Measurements from ENCODE around the gene SEC24B.
A peak's percentile ranks its signal among the peaks of the same experiment; 100 is the strongest.
"Not testable (repeated sequence)": the region's sequence is repeated elsewhere in the genome, so short reads cannot be mapped to it uniquely, and the experiment has no call there.

SEC24B gene

DNA sequence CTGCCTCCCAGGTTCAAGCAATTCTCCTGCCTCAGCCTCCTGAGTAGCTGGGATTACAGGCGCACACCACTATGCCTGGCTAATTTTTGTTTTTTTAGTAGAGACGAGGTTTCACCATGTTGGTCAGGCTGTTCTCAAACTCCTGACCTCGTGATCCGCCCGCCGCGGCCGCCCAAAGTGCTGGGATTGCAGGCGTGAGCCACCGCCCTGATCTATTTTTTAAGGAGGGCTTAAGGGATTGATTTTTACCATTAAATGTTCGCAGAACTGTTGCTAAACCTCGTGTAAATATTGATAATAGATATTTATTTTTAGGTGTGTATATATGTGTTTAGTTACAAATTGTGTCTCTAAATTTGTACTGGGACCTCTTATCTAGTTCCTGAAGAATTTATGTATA lies 79.8 kb downstream of the SEC24B start:
- H3K27ac ChIP-seq (ENCODE audit: low read length); H3K4me1 ChIP-seq (ENCODE audit: insufficient read depth, low read length); H3K9me3 ChIP-seq (ENCODE audit: insufficient read depth, low read depth, low read length); H3K9ac ChIP-seq (ENCODE audit: low read depth, low read length); H3K4me3 ChIP-seq (ENCODE audit: low read length); H3K27me3 ChIP-seq (ENCODE audit: insufficient read depth, low read length): not testable (repeated sequence)
- H3K36me3 ChIP-seq (ENCODE audit: insufficient read depth, low read depth, low read length): peaks cover 58% of the 10 kb centered on the region

DNA sequence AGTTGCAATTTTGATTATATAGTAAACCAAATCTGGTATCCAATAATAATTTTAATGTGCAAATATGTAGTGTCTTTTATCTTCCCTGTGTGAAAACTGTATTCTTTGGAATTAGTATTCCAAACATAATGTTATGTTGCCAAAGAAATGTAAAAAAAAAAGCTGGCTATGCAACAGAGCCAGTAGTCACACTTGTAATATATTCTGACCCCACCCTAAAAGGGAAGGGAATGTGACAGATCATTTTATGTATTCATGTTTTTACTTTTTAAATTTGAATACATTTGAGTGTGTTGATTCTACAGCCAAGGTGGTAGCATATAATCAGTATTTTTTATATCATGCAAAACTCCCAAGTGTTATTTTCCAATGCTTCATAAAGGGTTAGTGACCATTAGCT lies 98.6 kb downstream of the SEC24B start:
- no peak overlapping the region for H3K9ac ChIP-seq (ENCODE audit: low read depth, low read length)
- no peak overlapping the region for H3K4me3 ChIP-seq (ENCODE audit: low read length)
- no peaks in the 10 kb centered on the region for H3K4me1 ChIP-seq (ENCODE audit: insufficient read depth, low read length)
- no peak overlapping the region for H3K27ac ChIP-seq (ENCODE audit: low read length)
- no peaks in the 10 kb centered on the region for H3K27me3 ChIP-seq (ENCODE audit: insufficient read depth, low read length)
- H3K36me3 ChIP-seq (ENCODE audit: insufficient read depth, low read depth, low read length): peaks cover 78% of the 10 kb centered on the region
- no peaks in the 10 kb centered on the region for H3K9me3 ChIP-seq (ENCODE audit: insufficient read depth, low read depth, low read length)

DNA sequence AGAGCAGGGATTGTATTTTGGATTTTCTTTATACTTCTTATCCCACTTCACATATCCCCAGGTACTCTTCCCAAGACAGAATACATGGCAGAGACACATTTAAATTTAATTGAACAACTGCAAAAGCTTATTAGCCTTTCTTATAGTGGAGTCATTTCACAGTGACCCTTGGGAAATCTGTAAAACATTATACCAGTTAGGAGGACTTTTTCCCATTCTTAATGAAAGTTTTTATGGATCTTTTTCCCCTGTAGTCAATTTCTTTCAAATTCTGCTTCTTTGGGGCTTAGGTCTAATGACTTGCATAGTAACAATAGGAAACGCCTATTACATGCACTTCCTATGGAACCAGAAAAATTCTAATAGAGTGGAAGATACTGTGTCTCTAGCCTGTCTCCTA lies 111.8 kb downstream of the SEC24B start:
- no peaks in the 10 kb centered on the region for H3K9me3 ChIP-seq (ENCODE audit: insufficient read depth, low read depth, low read length)
- no peaks in the 10 kb centered on the region for H3K4me1 ChIP-seq (ENCODE audit: insufficient read depth, low read length)
- H3K9ac ChIP-seq (ENCODE audit: low read depth, low read length): no peak overlapping the region
- H3K27ac ChIP-seq (ENCODE audit: low read length): no peak overlapping the region
- H3K4me3 ChIP-seq (ENCODE audit: low read length): no peak overlapping the region
- H3K36me3 ChIP-seq (ENCODE audit: insufficient read depth, low read depth, low read length): peaks cover 13% of the 10 kb centered on the region; the same call in 1 of the 2 replicates
- no peaks in the 10 kb centered on the region for H3K27me3 ChIP-seq (ENCODE audit: insufficient read depth, low read length)

GRCh38 chr4:109547394-109547793 lies 113.8 kb downstream of the SEC24B start:
- no peak overlapping the region for H3K4me3 ChIP-seq (ENCODE audit: low read length)
- H3K9me3 ChIP-seq (ENCODE audit: insufficient read depth, low read depth, low read length): no peaks in the 10 kb centered on the region
- no peaks in the 10 kb centered on the region for H3K27me3 ChIP-seq (ENCODE audit: insufficient read depth, low read length)
- H3K27ac ChIP-seq (ENCODE audit: low read length): no peak overlapping the region
- H3K4me1 ChIP-seq (ENCODE audit: insufficient read depth, low read length): no peaks in the 10 kb centered on the region
- H3K36me3 ChIP-seq (ENCODE audit: insufficient read depth, low read depth, low read length): 0 out of 2 replicates have a peak, but pooled peaks cover 6% of the 10 kb centered on the region
- no peak overlapping the region for H3K9ac ChIP-seq (ENCODE audit: low read depth, low read length)

GRCh38 chr4:109548655-109549054 lies 115.0 kb downstream of the SEC24B start:
- H3K27ac ChIP-seq (ENCODE audit: low read length): no peak overlapping the region

DNA sequence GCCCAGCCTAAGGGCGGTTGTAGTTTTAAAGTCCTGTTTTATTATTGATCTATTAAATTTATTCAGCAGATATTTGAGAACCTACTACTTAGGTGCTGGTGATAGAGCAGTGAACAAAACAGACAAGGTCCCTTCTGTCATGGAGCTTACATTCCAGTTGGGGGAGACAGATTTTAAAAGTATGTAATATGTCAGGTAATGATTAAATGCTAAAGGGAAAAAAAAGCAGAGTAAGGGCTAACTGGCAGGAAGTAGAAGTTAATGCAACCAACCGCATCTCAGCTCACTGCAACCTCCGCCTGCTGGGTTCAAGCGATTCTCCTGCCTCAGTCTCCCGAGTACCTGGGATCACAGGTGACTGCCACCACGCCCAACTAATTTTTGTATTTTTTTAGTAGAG lies 118.6 kb downstream of the SEC24B start:
- Histone ChIP-seq H3K27ac (ENCODE audit: low read length) (no peak overlapping the region), H3K4me1 (ENCODE audit: insufficient read depth, low read length) (no peaks in the 10 kb centered on the region; the same call in 1 of the 2 replicates), H3K27me3 (ENCODE audit: insufficient read depth, low read length) (no peaks in the 10 kb centered on the region), H3K9me3 (ENCODE audit: insufficient read depth, low read depth, low read length) (no peaks in the 10 kb centered on the region), H3K9ac (ENCODE audit: low read depth, low read length) (no peak overlapping the region), H3K36me3 (ENCODE audit: insufficient read depth, low read depth, low read length) (no peaks in the 10 kb centered on the region), H3K4me3 (ENCODE audit: low read length) (no peak overlapping the region)

More at GRCh38 chr4:109548655-109549054, 115.0 kb downstream of the SEC24B start:
- Histone ChIP-seq H3K4me1 (ENCODE audit: insufficient read depth, low read length) (no peaks in the 10 kb centered on the region; the same call in 1 of the 2 replicates), H3K27me3 (ENCODE audit: insufficient read depth, low read length) (no peaks in the 10 kb centered on the region), H3K36me3 (ENCODE audit: insufficient read depth, low read depth, low read length) (0 out of 2 replicates have a peak, but pooled peaks cover 6% of the 10 kb centered on the region), H3K4me3 (ENCODE audit: low read length) (no peak overlapping the region), H3K9me3 (ENCODE audit: insufficient read depth, low read depth, low read length) (no peaks in the 10 kb centered on the region), H3K9ac (ENCODE audit: low read depth, low read length) (no peak overlapping the region)

DNA sequence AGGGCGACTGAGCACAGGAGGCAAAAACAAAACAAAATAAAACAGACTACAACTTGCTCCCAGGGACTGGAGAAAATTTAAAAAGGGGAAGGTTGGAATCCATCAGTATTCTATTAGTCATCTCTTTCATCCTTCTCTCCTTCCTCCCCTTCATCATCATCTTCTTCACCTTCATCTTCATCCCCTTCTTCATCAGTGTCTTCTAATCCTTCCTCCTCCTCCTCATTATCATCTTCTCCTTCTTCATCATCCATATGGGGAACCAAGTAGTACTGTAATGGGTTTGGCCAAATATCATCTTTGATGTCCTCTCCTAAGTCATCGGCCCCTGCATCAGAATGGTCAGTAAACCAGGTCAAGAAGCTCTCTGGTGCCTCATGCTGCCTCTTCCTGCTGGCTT lies 119.5 kb downstream of the SEC24B start:
- no peaks in the 10 kb centered on the region for H3K9me3 ChIP-seq (ENCODE audit: insufficient read depth, low read depth, low read length)
- no peaks in the 10 kb centered on the region for H3K27me3 ChIP-seq (ENCODE audit: insufficient read depth, low read length)
- H3K9ac ChIP-seq (ENCODE audit: low read depth, low read length): no peak overlapping the region
- no peak overlapping the region for H3K27ac ChIP-seq (ENCODE audit: low read length)
- H3K4me1 ChIP-seq (ENCODE audit: insufficient read depth, low read length): no peaks in the 10 kb centered on the region; the same call in 1 of the 2 replicates
- H3K4me3 ChIP-seq (ENCODE audit: low read length): no peak overlapping the region
- no peaks in the 10 kb centered on the region for H3K36me3 ChIP-seq (ENCODE audit: insufficient read depth, low read depth, low read length)

DNA sequence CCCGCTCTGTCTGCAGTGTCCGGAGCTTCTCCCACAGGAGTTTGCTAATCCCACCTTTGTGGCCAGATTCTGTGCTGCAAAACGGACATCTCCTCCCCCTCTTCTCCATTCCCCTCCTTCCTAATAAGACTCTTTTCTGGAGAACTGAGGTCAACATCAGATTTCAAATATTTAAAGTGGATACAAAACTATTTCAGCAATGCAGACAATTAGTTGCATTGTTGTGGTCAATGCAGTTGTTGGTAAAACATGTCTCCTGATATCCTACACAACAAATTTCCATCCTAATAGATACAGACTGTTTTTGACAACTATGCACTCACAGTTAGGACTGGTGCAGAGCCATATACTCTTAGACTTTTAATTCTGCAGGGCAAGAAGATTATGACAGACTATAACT lies 121.4 kb downstream of the SEC24B start:
- Histone ChIP-seq H3K36me3 (ENCODE audit: insufficient read depth, low read depth, low read length) (no peaks in the 10 kb centered on the region), H3K9me3 (ENCODE audit: insufficient read depth, low read depth, low read length) (no peaks in the 10 kb centered on the region), H3K27ac (ENCODE audit: low read length) (no peak overlapping the region), H3K4me1 (ENCODE audit: insufficient read depth, low read length) (peaks cover 3% of the 10 kb centered on the region; the same call in 1 of the 2 replicates), H3K9ac (ENCODE audit: low read depth, low read length) (no peak overlapping the region), H3K4me3 (ENCODE audit: low read length) (no peak overlapping the region), H3K27me3 (ENCODE audit: insufficient read depth, low read length) (peaks cover 15% of the 10 kb centered on the region)

GRCh38 chr4:109557433-109557832 lies 123.8 kb downstream of the SEC24B start:
- Histone ChIP-seq H3K4me1 (ENCODE audit: insufficient read depth, low read length) (peaks cover 3% of the 10 kb centered on the region; the same call in 1 of the 2 replicates), H3K9ac (ENCODE audit: low read depth, low read length) (no peak overlapping the region), H3K27ac (ENCODE audit: low read length) (no peak overlapping the region), H3K36me3 (ENCODE audit: insufficient read depth, low read depth, low read length) (no peaks in the 10 kb centered on the region), H3K4me3 (ENCODE audit: low read length) (no peak overlapping the region), H3K9me3 (ENCODE audit: insufficient read depth, low read depth, low read length) (no peaks in the 10 kb centered on the region), H3K27me3 (ENCODE audit: insufficient read depth, low read length) (peaks cover 25% of the 10 kb centered on the region)

- H3K9ac ChIP-seq (ENCODE audit: low read depth, low read length); H3K36me3 ChIP-seq (ENCODE audit: insufficient read depth, low read depth, low read length); H3K4me3 ChIP-seq (ENCODE audit: low read length); H3K27ac ChIP-seq (ENCODE audit: low read length); H3K4me1 ChIP-seq (ENCODE audit: insufficient read depth, low read length); H3K9me3 ChIP-seq (ENCODE audit: insufficient read depth, low read depth, low read length): not testable (repeated sequence)
- H3K27me3 ChIP-seq (ENCODE audit: insufficient read depth, low read length): peaks cover 25% of the 10 kb centered on the region
Observed at GRCh38 chr4:109558095-109558494, 124.5 kb downstream of the SEC24B start.

GRCh38 chr4:109559625-109559982 lies 126.0 kb downstream of the SEC24B start:
- H3K4me1 ChIP-seq (ENCODE audit: insufficient read depth, low read length): peaks cover 3% of the 10 kb centered on the region; the same call in 1 of the 2 replicates
- H3K27me3 ChIP-seq (ENCODE audit: insufficient read depth, low read length): peaks cover 25% of the 10 kb centered on the region
- peak overlapping the region; percentile 79 for H3K4me3 ChIP-seq (ENCODE audit: low read length)
- no peaks in the 10 kb centered on the region for H3K9me3 ChIP-seq (ENCODE audit: insufficient read depth, low read depth, low read length)
- H3K9ac ChIP-seq (ENCODE audit: low read depth, low read length): peak overlapping the region; percentile 87
- no peaks in the 10 kb centered on the region for H3K36me3 ChIP-seq (ENCODE audit: insufficient read depth, low read depth, low read length)
- H3K27ac ChIP-seq (ENCODE audit: low read length): peak overlapping the region; percentile 42

GRCh38 chr4:109559983-109560686 lies 126.5 kb downstream of the SEC24B start, which contains the start of gene MCUB:
Gene MCUB (plus strand): TSS chr4:109560246. CDS start chr4:109560338, 92 bp downstream.
- H3K9ac ChIP-seq (ENCODE audit: low read depth, low read length): peak within 1 kb of the TSS; percentile 87

More at GRCh38 chr4:109559983-109560686, 126.5 kb downstream of the SEC24B start, which contains the start of gene MCUB:
- Histone ChIP-seq H3K27ac (ENCODE audit: low read length) (peak within 1 kb of the TSS; percentile 42), H3K9me3 (ENCODE audit: insufficient read depth, low read depth, low read length) (no peaks in the 10 kb centered on the region), H3K4me1 (ENCODE audit: insufficient read depth, low read length) (peaks cover 3% of the 10 kb centered on the region; the same call in 1 of the 2 replicates), H3K27me3 (ENCODE audit: insufficient read depth, low read length) (peaks cover 25% of the 10 kb centered on the region), H3K4me3 (ENCODE audit: low read length) (peak within 1 kb of the TSS; percentile 79), H3K36me3 (ENCODE audit: insufficient read depth, low read depth, low read length) (no peaks in the 10 kb centered on the region)
